Lung (tissue), 12 donors: ENCODE data around the gene ENO3. TPM values are rescaled to one million over a fixed set of nuclear protein-coding genes. Genes with fewer than 3 reads are reported as not detected.
"Not testable (repeated sequence)": the region's sequence is repeated elsewhere in the genome, so short reads cannot be mapped to it uniquely, and the experiment has no call there.

ENCODE experiments used
- ATAC-seq: fragments of 200-7000 bp; cut with Tn5 transposase; one replicate; pipeline ENCODE4 v1.9.1; 2020; ENCODE audit warnings: moderate number of reproducible peaks; ENCODE audit not compliant: insufficient read depth, low FRiP score
- DNase-seq, 3 donors: peaks; one replicate each; pipeline ENCODE4 v3.0.0-alpha.2; 2013 to 2017
- H3K27ac ChIP-seq, 2 donors: one replicate each; pipeline ENCODE4 v1.5.1; 2013; ENCODE audit warnings: mild to moderate bottlenecking in 2 of 2, moderate library complexity in 2 of 2, control low read depth in 1 of 2, inconsistent platforms in 1 of 2, low read depth in 1 of 2, low read length in 1 of 2
- H3K27me3 ChIP-seq, 3 donors: one replicate each; pipeline ENCODE4 v1.5.1; 2013; ENCODE audit warnings: low read length in 2 of 3; ENCODE audit not compliant: control insufficient read depth in 3 of 3, insufficient read depth in 3 of 3
- H3K36me3 ChIP-seq, 4 donors: one replicate each; pipeline ENCODE4 v1.5.1; 2013; ENCODE audit warnings: low read length in 4 of 4, mild to moderate bottlenecking in 1 of 4, moderate library complexity in 1 of 4; ENCODE audit not compliant: control insufficient read depth in 4 of 4, insufficient read depth in 4 of 4
- H3K4me1 ChIP-seq, 5 donors: one replicate each; pipeline ENCODE4 v1.5.1; 2013; ENCODE audit warnings: low read length in 5 of 5, mild to moderate bottlenecking in 2 of 5, moderate library complexity in 1 of 5; ENCODE audit not compliant: control insufficient read depth in 5 of 5, insufficient read depth in 5 of 5
- H3K4me3 ChIP-seq: one replicate; pipeline ENCODE4 v1.5.1; 2013; ENCODE audit warnings: mild to moderate bottlenecking, control low read depth, moderate library complexity
- H3K9ac ChIP-seq, 2 donors: one replicate each; pipeline ENCODE4 v1.5.1; 2013; ENCODE audit warnings: low read length in 2 of 2, control low read depth in 1 of 2; ENCODE audit not compliant: insufficient read depth in 1 of 2
- H3K9me3 ChIP-seq, 4 donors: one replicate each; pipeline ENCODE4 v1.5.1; 2013; ENCODE audit warnings: low read length in 3 of 4, mild to moderate bottlenecking in 1 of 4, moderate library complexity in 1 of 4; ENCODE audit not compliant: control insufficient read depth in 4 of 4, insufficient read depth in 3 of 4
- CTCF ChIP-seq: IDR thresholded peaks from 2 replicates; pipeline ENCODE4 v1.5.1; 2012; ENCODE audit warnings: mild to moderate bottlenecking; ENCODE audit errors: control extremely low read depth, extremely low read depth
- WGBS, 2 donors: extraction: QIAGEN DNeasy Blood & Tissue Kit; methylation state at CpG; one replicate each; pipeline ENCODE4 v1.1.7; 2013; 5-methylcytosine and 5-hydroxymethylcytosine counted together
- polyA plus RNA-seq, 2 donors: library from polyadenylated mRNA; stranded (reverse); fragments of 200-250 nt; gene quantifications; one replicate each; pipeline ENCODE4 v1.2.1, GENCODE V29; 2013
- total RNA-seq, 2 donors: library from RNA; depleted of rRNA in 1 of 2; stranded (reverse); fragments of >200 nt in 1 of 2; gene quantifications; one replicate each; pipeline ENCODE4 v1.2.1, GENCODE V29; 2014 to 2021
- donor health status: control.
- donor health status: control.
- donor health status: Bipolar disorder and iron deficiency.
- donor health status: healthy.
- donor health status: DM: yes; HTN: yes; CAD: no.

ENO3 gene
- total and polyA plus RNA-seq, 4 donors = 3.3 to 10.7 (median 8.3) TPM

GRCh38 chr17:4913994-4914393, 36.9 kb upstream of the ENO3 start:
- no peak for DNase-seq
- TF ChIP-seq CTCF = no peak
- ATAC-seq = no peak
- Histone ChIP-seq H3K27ac (no peak overlapping the region), H3K9ac (no peak overlapping the region), H3K27me3 (no peaks in the 10 kb centered on the region), H3K9me3 (no peaks in the 10 kb centered on the region), H3K36me3 (no peaks in the 10 kb centered on the region), H3K4me1 (peaks cover 0 to 4% (median 0%) of the 10 kb centered on the region in 5 donors), H3K4me3 (no peak overlapping the region)
- WGBS, 2 donors = 80 to 84% methylated on average over 1 of the region's 1 CpG

- not testable (repeated sequence) for H3K27me3 ChIP-seq, H3K27ac ChIP-seq, DNase-seq, ATAC-seq, H3K4me3 ChIP-seq, H3K4me1 ChIP-seq, H3K9me3 ChIP-seq, H3K36me3 ChIP-seq, H3K9ac ChIP-seq
- 92 to 94% methylated on average over 4 of the region's 4 CpGs for WGBS, 2 donors
These were observed 36.4 kb upstream of the ENO3 start for GRCh38 chr17:4914551-4914950.

GRCh38 chr17:4919511-4920047, 31.3 kb upstream of the ENO3 start:
- no peaks in the 10 kb centered on the region for H3K4me1 ChIP-seq
- WGBS, 2 donors = 62 to 71% methylated on average over 8 of the region's 8 CpGs
- no peak overlapping the region for H3K27ac ChIP-seq
- DNase-seq (no peak), ATAC-seq (no peak)
- H3K4me3 ChIP-seq = no peak overlapping the region
- TF ChIP-seq CTCF = no peak
- no peak overlapping the region for H3K9ac ChIP-seq
- H3K9me3 ChIP-seq = no peaks in the 10 kb centered on the region
- H3K27me3 ChIP-seq = no peaks in the 10 kb centered on the region
- H3K36me3 ChIP-seq = no peaks in the 10 kb centered on the region

GRCh38 chr17:4920351-4921048, 30.4 kb upstream of the ENO3 start:
- Histone ChIP-seq H3K4me1 (no peaks in the 10 kb centered on the region), H3K9ac (no peak overlapping the region), H3K27ac (no peak overlapping the region), H3K27me3 (no peaks in the 10 kb centered on the region), H3K9me3 (no peaks in the 10 kb centered on the region), H3K4me3 (no peak overlapping the region), H3K36me3 (no peaks in the 10 kb centered on the region)
- DNase-seq (no peak), ATAC-seq (no peak)
- TF ChIP-seq CTCF = no peak
- WGBS, 2 donors = 68 to 71% methylated on average over 10 of the region's 10 CpGs
